H9 (cell line): ENCODE data around the gene FRMD1. TPM values are rescaled to one million over a fixed set of nuclear protein-coding genes. Genes with fewer than 3 reads are reported as not detected.

Source experiments
- DNase-seq: peaks from one replicate; pipeline ENCODE4 v3.0.0-alpha.2; 2017
- H2AFZ ChIP-seq: one replicate; pipeline ENCODE4 v1.6.1; 2013; ENCODE audit warnings: mild to moderate bottlenecking, low read length, control low read depth, moderate library complexity
- H2AK5ac ChIP-seq: 2 replicates; pipeline ENCODE4 v1.6.1; 2013; ENCODE audit warnings: low read length, control low read depth, mixed read lengths; ENCODE audit not compliant: insufficient read length
- H2BK120ac ChIP-seq: one replicate; pipeline ENCODE4 v1.6.1; 2013; ENCODE audit warnings: low read depth, mild to moderate bottlenecking, low read length, control low read depth, inconsistent platforms; ENCODE audit not compliant: poor library complexity, severe bottlenecking
- H2BK12ac ChIP-seq: 2 replicates; pipeline ENCODE4 v1.6.1; 2013; ENCODE audit warnings: low read length, control low read depth, mixed read lengths, low read depth; ENCODE audit not compliant: insufficient read length
- H2BK15ac ChIP-seq: 2 replicates; pipeline ENCODE4 v1.6.1; 2013; ENCODE audit warnings: low read depth, low read length, control low read depth
- H2BK20ac ChIP-seq: one replicate; pipeline ENCODE4 v1.6.1; 2013; ENCODE audit warnings: low read depth, mild to moderate bottlenecking, low read length, control low read depth, inconsistent platforms; ENCODE audit not compliant: poor library complexity, severe bottlenecking
- H2BK5ac ChIP-seq: 2 replicates; pipeline ENCODE4 v1.6.1; 2013; ENCODE audit warnings: low read length, control low read depth, mixed read lengths; ENCODE audit not compliant: insufficient read length
- H3K14ac ChIP-seq: 2 replicates; pipeline ENCODE4 v1.6.1; 2013; ENCODE audit warnings: low read length, control low read depth; ENCODE audit not compliant: insufficient read depth
- H3K18ac ChIP-seq: 2 replicates; pipeline ENCODE4 v1.6.1; 2013; ENCODE audit warnings: low read depth, mild to moderate bottlenecking, mixed read lengths, low read length, control low read depth; ENCODE audit not compliant: insufficient read length
- H3K23ac ChIP-seq: 2 replicates; pipeline ENCODE4 v1.6.1; 2013; ENCODE audit warnings: low read length, control low read depth, mixed read lengths, low read depth; ENCODE audit not compliant: insufficient read length
- H3K23me2 ChIP-seq: 2 replicates; pipeline ENCODE4 v1.6.1; 2013; ENCODE audit warnings: low read depth, mild to moderate bottlenecking, mixed read lengths, low read length, control low read depth; ENCODE audit not compliant: insufficient read length, poor library complexity, severe bottlenecking
- H3K27ac ChIP-seq: 2 replicates; pipeline ENCODE4 v1.5.1; 2013; ENCODE audit warnings: low read length, control low read depth, mixed read lengths, low read depth; ENCODE audit not compliant: insufficient read length
- H3K27me3 ChIP-seq: 2 replicates; pipeline ENCODE4 v1.6.1; 2013; ENCODE audit warnings: low read length, control low read depth, inconsistent platforms; ENCODE audit not compliant: insufficient read depth
- H3K4ac ChIP-seq: 2 replicates; pipeline ENCODE4 v1.6.1; 2013; ENCODE audit warnings: low read depth, mild to moderate bottlenecking, control low read depth, inconsistent platforms, low read length, moderate library complexity
- H3K4me1 ChIP-seq: 2 replicates; pipeline ENCODE4 v1.6.1; 2013; ENCODE audit warnings: low read length, control low read depth, inconsistent platforms; ENCODE audit not compliant: insufficient read depth
- H3K4me2 ChIP-seq: 2 replicates; pipeline ENCODE4 v1.6.1; 2013; ENCODE audit warnings: low read length, control low read depth, mixed read lengths; ENCODE audit not compliant: insufficient read length, insufficient read depth
- H3K56ac ChIP-seq: 2 replicates; pipeline ENCODE4 v1.6.1; 2013; ENCODE audit warnings: low read depth, mild to moderate bottlenecking, mixed read lengths, low read length, control low read depth; ENCODE audit not compliant: insufficient read length
- H3K79me1 ChIP-seq: 2 replicates; pipeline ENCODE4 v1.6.1; 2013; ENCODE audit warnings: low read depth, mild to moderate bottlenecking, moderate library complexity, low read length, control low read depth, inconsistent platforms; ENCODE audit not compliant: insufficient read depth, poor library complexity, severe bottlenecking
- H3K79me2 ChIP-seq: 2 replicates; pipeline ENCODE4 v1.6.1; 2013; ENCODE audit warnings: low read length, control low read depth, inconsistent platforms; ENCODE audit not compliant: insufficient read depth
- H3K9ac ChIP-seq: 2 replicates; pipeline ENCODE4 v1.6.1; 2013; ENCODE audit warnings: low read length, control low read depth, mixed read lengths; ENCODE audit not compliant: insufficient read length; ENCODE audit errors: extremely low read depth
- H3K9me3 ChIP-seq: one replicate; pipeline ENCODE4 v1.6.1; 2013; ENCODE audit warnings: low read depth, low read length, inconsistent platforms; ENCODE audit not compliant: control insufficient read depth
- H3T11ph ChIP-seq: one replicate; pipeline ENCODE4 v1.6.1; 2013; ENCODE audit warnings: mild to moderate bottlenecking, low read length, control low read depth, inconsistent platforms
- H4K20me1 ChIP-seq: one replicate; pipeline ENCODE4 v1.6.1; 2013; ENCODE audit not compliant: control insufficient read depth, insufficient read length, insufficient read depth
- H4K5ac ChIP-seq: 2 replicates; pipeline ENCODE4 v1.6.1; 2013; ENCODE audit warnings: low read depth, mild to moderate bottlenecking, mixed read lengths, low read length, control low read depth; ENCODE audit not compliant: insufficient read length
- H4K8ac ChIP-seq: replicated peaks from 2 replicates; pipeline ENCODE4 v1.6.1; 2013; ENCODE audit warnings: low read length, control low read depth, mixed read lengths, low read depth; ENCODE audit not compliant: insufficient read length
- H4K91ac ChIP-seq: 2 replicates; pipeline ENCODE4 v1.6.1; 2013; ENCODE audit warnings: low read depth, mild to moderate bottlenecking, moderate library complexity, mixed read lengths, low read length, control low read depth; ENCODE audit not compliant: insufficient read length
- H3K27ac Mint-ChIP-seq, 3 experiments: 2 replicates in 2 of 3; 3 replicates in 1 of 3; pipeline ENCODE4 v1.8.0; 2020 to 2021; ENCODE audit warnings: mixed read lengths in 3 of 3, mild to moderate bottlenecking in 1 of 3, moderate library complexity in 1 of 3
- H3K27me3 Mint-ChIP-seq: 2 replicates; pipeline ENCODE4 v1.8.0; 2021; ENCODE audit warnings: low read depth, mild to moderate bottlenecking, moderate library complexity, mixed read lengths
- H3K36me3 Mint-ChIP-seq, 3 experiments: 2 replicates in 2 of 3; 3 replicates in 1 of 3; pipeline ENCODE4 v1.8.0; 2020 to 2021; ENCODE audit warnings: low read depth in 3 of 3, mixed read lengths in 3 of 3; ENCODE audit not compliant: insufficient read depth in 1 of 3
- H3K4me1 Mint-ChIP-seq, 2 experiments: 2 replicates each; pipeline ENCODE4 v1.8.0; 2020; ENCODE audit warnings: mixed read lengths in 2 of 2
- H3K4me3 Mint-ChIP-seq, 2 experiments: 2 replicates in 1 of 2; 3 replicates in 1 of 2; pipeline ENCODE4 v1.8.0; 2020 to 2021; ENCODE audit warnings: mild to moderate bottlenecking in 2 of 2, mixed read lengths in 2 of 2, moderate library complexity in 1 of 2
- H3K9me3 Mint-ChIP-seq, 2 experiments: 2 replicates in 1 of 2; 3 replicates in 1 of 2; pipeline ENCODE4 v1.8.0; 2020; ENCODE audit warnings: mild to moderate bottlenecking in 2 of 2, mixed read lengths in 2 of 2, moderate library complexity in 1 of 2
- CTCF ChIP-seq: fragments of 200-600 bp; sonication (generic); conservative IDR thresholded peaks from 3 replicates; pipeline ENCODE4 v1.8.0; 2021; ENCODE audit warnings: antibody characterized with exemption, mild to moderate bottlenecking
- WGBS: extraction: QIAGEN DNeasy Blood & Tissue Kit; methylation state at CpG from one replicate; pipeline ENCODE4 v1.1.7; 2013; ENCODE audit warnings: missing lambda C conversion rate, low lambda C conversion rate, mixed read lengths; ENCODE audit not compliant: insufficient read length; ENCODE audit errors: extremely low coverage; 5-methylcytosine and 5-hydroxymethylcytosine counted together
- total RNA-seq: library from RNA; stranded (reverse); gene quantifications from 2 replicates; pipeline ENCODE4 v1.2.1, GENCODE V29; 2021

Gene FRMD1
- total RNA-seq, 1 experiment from 2014 or later: not detected

DNA sequence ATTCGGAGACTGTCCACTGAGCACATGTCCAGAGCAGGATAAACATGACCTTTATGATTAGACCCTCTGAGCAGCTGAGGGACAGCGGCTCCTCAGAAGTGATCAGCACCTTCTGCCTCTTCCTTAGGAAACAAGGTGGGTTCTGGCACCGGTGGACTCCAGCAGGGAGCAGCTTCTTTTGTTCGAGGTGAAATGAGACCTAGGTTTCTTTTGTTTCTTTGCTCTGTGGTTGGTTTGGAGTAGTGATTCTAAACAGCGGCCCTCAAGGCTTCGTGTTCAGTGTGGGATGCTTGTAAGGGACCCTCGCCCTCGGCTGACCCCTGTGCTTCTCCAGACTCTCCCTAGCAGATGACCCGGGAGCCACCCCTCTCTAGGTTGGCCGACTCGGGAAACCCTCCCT, 14.6 kb upstream of the FRMD1 start:
- H2BK5ac ChIP-seq: no peak overlapping the region

More for the DNA sequence above, 14.6 kb upstream of the FRMD1 start:
- Histone ChIP-seq H3K4me1 (no peaks in the 10 kb centered on the region), H3K56ac (no peak overlapping the region), H4K5ac (no peak overlapping the region), H2BK20ac (no peak overlapping the region), H2AFZ (no peak overlapping the region), H2BK120ac (no peak overlapping the region), H4K91ac (no peak overlapping the region), H3K14ac (no peak overlapping the region), H3K9me3 (no peaks in the 10 kb centered on the region), H3K79me1 (no peaks in the 10 kb centered on the region), H4K8ac (no peak overlapping the region), H3K4ac (no peak overlapping the region), H3K18ac (no peak overlapping the region), H3K27me3 (no peaks in the 10 kb centered on the region), H2BK15ac (no peak overlapping the region), H3K27ac (no peak overlapping the region), H3K79me2 (no peaks in the 10 kb centered on the region), H2BK12ac (no peak overlapping the region), H3T11ph (no peak overlapping the region), H3K9ac (no peak overlapping the region), H3K4me2 (no peak overlapping the region), H2AK5ac (no peak overlapping the region), H3K23me2 (no peaks in the 10 kb centered on the region), H4K20me1 (no peaks in the 10 kb centered on the region), H3K23ac (no peak overlapping the region)
- no peak overlapping the region for H3K4me3 Mint-ChIP-seq
- peaks cover 25 to 40% of the 10 kb centered on the region in 2 experiments for H3K4me1 Mint-ChIP-seq
- TF ChIP-seq CTCF: no peak
- H3K27me3 Mint-ChIP-seq: peaks cover 10% of the 10 kb centered on the region
- H3K36me3 Mint-ChIP-seq: 0 out of 7 replicates have a peak, but pooled peaks cover 0 to 8% (median 0%) of the 10 kb centered on the region in 3 experiments
- DNase-seq: no peak
- H3K27ac Mint-ChIP-seq: peak overlapping the region in 1 of 3 experiments; percentile 54; a peak in 1 of 7 replicates
- no CpG with 5 or more reads among the region's 11 CpGs for WGBS
- H3K9me3 Mint-ChIP-seq: peaks cover 0 to 3% of the 10 kb centered on the region in 2 experiments; a peak in 2 of 5 replicates
